ENCODE results near the gene PSMB3. TPM values are rescaled to one million over a fixed set of nuclear protein-coding genes. Genes with fewer than 3 reads are reported as not detected.

The PSMB3 gene
- total and polyA plus RNA-seq, 9 of the 15 experiments (the other 6 are each of a cell fraction or from before 2014, with no cell fraction given), result 460 to 2,775 (median 574) TPM

GRCh38 chr17:38752308-38753070 is at the start of gene PSMB3 (continued):
- TF ChIP-seq ZNF318 (IDR thresholded peaks at IDR 0.05; ENCODE audit: borderline replicate concordance in 1 of 2, low read depth in 1 of 2) (no peak), ARID4B (CRISPR knock-in tag; IDR thresholded peaks at IDR 0.05) (peak; percentile 12; the same call in 1 of the 2 replicates), ZNF253 (CRISPR knock-in tag; conservative IDR thresholded peaks at IDR 0.05) (no peak), SPI1 (IDR thresholded peaks at IDR 0.05; ENCODE audit: borderline replicate concordance, low read depth, low read length) (peak; percentile 100), BCL6 (CRISPR knock-in tag; IDR thresholded peaks at IDR 0.05) (no peak), ZNF583 (CRISPR knock-in tag; IDR thresholded peaks at IDR 0.05) (no peak), LARP7 (IDR thresholded peaks at IDR 0.05) (no peak), ATF6 (CRISPR knock-in tag; IDR thresholded peaks at IDR 0.05) (no peak), NCOA4 (IDR thresholded peaks at IDR 0.05; ENCODE audit: partially characterized antibody) (no peak), SRSF1 (IDR thresholded peaks at IDR 0.05; ENCODE audit: low read depth, low read length) (no peak), ZFPM2 (CRISPR knock-in tag; IDR thresholded peaks at IDR 0.05) (no peak), ZSCAN32 (CRISPR knock-in tag; IDR thresholded peaks at IDR 0.05) (no peak), CEBPB (tag; IDR thresholded peaks at IDR 0.05) (peak; percentile 92)

Measured in K562 (cell line).